ENCODE results near the gene AGAP3.

AGAP3 gene

DNA sequence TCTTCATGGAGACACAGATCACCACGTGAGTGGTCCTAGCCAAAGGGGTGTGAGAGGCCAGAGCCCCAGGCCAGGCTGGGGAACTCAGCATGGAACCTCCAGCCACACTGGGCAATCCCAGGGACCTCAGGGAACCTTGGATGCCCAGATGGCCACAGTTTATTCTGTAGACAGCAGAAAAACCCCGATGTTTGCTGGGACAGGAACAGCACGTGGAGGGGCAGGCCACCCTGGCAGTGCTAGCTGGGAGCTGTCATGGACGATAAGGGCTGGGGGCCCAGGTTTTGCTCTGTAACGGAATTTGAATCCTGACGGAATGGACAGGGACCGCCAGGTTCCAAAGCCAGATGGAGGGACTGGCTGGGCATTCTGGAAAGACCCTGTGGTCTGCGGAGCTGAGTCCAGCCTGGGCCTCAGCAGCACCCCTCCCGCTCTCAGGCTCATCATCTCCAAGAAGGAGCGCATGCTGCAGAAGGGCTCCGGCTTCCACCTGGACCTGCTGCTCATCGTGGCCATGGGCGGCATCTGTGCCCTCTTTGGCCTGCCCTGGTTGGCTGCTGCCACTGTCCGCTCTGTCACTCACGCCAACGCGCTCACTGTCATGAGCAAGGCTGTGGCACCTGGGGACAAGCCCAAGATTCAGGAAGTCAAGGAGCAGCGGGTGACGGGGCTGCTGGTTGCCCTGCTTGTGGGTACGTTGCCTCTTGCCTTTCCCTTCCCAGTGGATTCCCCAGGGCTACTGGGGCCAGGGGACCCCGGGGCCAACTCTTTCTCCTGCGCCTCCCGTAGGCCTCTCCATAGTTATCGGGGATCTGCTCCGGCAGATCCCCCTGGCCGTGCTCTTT lies 11.2 kb upstream of the AGAP3 start:
- no peak for DNase-seq

- DNase-seq: no peak
Measured at GRCh38 chr7:151075662-151075971, 10.7 kb upstream of the AGAP3 start.

- no peak for DNase-seq
Measured at GRCh38 chr7:151075978-151076426, 10.3 kb upstream of the AGAP3 start.

DNA sequence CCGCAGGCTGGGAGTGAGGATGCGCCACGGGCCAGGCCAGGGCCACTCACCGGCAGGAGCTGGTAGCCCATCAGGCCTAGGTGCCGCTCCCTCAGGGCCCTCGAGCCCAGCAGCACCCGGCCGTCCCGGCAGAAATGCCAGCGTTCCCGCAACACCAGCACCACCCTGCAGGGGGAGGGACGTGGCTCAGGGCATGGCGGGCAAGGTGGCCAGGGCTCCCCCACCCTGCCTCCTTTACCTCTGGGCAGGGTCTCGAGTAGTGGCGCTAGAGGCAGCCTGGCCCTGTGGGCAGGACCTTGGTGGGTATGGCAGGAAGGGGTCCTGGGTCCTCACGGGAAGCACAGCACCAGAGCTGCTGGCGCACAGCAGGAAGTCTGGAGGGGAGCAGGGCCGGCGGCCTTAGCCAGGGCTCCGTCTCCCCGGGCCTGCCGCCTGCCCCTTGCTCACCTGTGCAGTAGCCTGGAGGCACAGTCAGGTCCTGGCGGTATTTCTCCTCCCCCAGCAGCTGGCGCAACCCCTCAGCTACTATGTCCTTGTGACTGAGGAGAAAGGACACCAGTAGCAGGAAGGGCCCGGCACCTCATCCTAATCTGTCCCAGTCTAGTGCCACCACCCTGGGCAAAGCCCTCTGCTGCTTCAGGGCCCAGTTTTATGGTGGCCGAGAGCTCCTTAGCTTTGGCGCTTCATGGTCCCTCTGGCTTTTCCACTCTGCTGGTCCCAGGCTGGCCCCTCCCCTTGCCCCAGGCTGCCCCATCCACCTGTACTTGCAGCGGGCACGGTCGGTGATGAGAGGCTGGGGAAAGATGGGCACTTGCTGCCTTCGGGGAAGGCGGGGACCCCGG lies 9.2 kb upstream of the AGAP3 start:
- DNase-seq: peak; percentile 35

GRCh38 chr7:151077705-151078232 lies 8.5 kb upstream of the AGAP3 start:
- no peak for DNase-seq

DNA sequence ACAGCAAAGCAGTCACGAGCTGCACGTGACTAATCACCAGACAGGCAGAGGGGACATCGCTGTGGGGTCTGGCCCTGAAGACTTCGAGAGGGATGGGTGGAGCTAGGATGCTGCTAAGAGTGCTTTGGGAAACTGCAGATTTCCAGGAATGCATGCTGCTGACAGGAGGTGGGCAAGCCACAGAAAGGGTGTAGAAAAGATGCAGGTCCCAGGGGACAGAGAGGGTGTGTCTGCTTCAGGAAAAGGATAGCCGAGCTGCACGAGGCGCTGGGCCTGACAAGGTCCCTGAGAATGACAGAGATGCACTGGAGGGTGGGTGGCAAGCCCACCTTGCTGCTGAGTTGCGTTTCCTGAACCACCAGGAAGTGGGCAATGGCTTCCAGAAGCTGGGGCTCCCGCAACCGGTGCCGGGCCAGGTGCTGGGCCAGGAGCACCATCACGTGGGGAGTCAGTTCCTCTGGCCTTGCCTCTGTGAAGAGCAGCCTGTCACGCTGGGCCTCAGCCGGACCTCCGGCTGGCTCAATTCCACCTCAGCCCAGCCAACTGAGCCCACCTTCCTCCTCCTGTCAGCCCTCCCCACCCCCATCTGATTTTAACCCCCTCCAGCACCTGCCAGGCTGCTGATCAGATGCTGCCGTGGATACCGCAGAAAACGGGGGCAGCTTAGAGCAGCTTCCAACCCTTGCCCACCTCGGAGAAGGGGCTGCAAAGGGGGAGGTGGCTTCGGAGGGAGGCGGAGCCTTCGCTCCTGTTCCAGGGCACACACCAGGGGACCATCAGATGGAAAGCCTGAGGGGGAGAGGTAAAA lies 7.8 kb upstream of the AGAP3 start:
- no peak for DNase-seq

DNA sequence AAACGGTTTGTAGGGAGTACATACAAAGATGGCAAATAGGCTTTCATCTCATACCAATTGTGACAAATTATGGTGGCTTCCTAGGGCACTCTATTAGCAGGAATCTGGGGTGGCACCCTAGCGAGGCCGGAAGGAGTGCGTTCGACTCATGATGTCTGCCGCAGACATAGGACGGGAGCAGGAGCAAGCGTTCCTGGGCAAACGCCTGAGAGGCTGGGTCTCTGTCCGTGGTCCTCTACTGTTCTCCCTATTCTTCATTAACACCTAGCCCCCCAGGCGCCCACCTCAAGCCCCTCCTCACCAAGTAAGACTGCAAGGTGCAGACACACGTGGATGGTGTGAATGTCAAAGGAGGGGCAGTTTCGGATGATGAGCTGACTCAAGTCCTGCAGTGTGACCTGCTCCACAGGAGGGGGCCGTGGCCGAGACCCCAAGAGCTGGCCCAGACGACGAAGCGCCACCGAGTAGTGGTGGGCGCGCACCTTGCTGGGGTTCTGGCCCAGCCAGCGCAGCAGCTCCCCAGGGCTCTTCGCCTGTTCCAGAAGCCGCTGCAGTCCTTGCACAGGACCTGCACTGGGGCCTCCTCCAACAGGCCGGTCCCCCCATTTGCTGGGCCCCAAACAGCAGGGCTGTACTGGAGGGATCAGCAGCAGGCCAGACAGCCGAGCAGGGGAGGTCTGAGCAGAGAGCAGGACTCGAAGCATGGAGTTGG lies 6.9 kb upstream of the AGAP3 start:
- DNase-seq: no peak

GRCh38 chr7:151080067-151080521 lies 6.2 kb upstream of the AGAP3 start:
- DNase-seq: peak; percentile 22

GRCh38 chr7:151080522-151081169 lies 5.6 kb upstream of the AGAP3 start, which contains the start of gene FASTK:
Gene FASTK (minus strand): TSS chr7:151080809. CDS start chr7:151080766, 43 bp downstream.
- DNase-seq: peak; percentile 95

GRCh38 chr7:151081170-151082101 lies 4.8 kb upstream of the AGAP3 start:
- DNase-seq: no peak

DNA sequence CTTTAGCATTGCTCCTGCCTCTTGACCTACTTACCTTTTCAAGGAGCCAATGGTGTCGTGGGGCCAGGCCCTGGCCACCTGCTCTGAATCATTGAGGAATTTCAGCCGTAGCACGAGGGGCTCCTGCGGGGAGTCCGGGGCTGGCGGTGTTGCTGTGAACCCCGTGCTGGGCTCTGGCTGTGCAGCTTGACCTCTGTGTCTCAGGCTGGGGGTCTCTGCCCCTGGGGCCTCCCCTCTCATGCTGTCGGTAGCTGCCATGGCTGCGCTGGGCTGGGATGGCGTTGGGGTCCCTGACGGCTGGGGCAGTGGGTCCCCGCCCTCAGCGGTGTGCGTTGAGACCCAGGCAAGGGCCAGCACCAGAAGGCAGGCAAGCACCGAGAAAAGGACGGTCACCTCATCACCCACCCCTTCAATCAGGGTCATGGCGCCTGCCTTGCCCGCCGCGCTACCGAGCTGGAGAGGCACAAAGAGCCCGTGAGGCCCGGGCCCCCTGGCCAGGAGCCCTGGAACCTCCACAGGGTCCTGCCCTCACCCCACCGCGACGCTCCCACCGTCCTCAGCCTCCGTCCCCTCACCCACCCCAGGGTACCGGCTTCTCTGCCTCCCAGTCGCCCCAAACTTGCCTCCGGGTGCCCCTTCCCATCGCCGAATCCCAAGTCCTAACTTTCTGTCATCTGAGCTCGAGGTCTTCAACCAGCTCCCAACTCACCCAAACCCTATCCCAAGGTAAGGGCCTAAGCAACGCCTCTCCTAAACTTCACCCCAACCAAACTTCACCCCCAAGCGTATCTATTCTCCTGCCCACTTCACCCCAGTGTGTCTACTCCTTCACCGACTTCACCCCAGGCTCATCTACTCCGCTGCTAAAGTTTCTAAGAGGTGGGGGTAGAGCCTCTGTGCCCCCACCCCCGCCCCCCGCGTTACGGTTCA lies 3.9 kb upstream of the AGAP3 start:
- no peak for DNase-seq

GRCh38 chr7:151083071-151083823 lies 3.0 kb upstream of the AGAP3 start, which contains the start of gene TMUB1:
Gene TMUB1 (minus strand): TSS chr7:151083493. CDS start chr7:151082563, 930 bp downstream.
- peak; percentile 87 for DNase-seq

GRCh38 chr7:151083824-151084160 lies 2.5 kb upstream of the AGAP3 start:
- no peak for DNase-seq

DNA sequence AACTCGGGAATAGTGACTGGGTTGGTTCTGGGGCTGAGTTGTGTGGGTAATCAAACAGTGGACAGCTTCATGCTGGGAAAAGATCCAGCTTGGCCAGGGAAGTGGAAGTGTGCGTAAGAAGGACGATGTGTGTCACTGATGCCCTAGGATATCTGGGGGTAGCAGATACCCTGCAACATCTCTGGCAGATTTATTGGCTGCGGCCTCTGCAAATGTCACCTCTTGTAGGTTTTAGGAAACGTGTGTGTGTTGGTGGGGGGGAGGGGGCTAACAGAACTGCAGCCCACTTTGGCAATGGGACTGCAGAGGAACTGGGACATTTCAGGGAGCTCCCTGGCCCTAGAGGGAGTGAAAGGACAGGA lies 965 bp upstream of the AGAP3 start:
- DNase-seq: no peak

DNA sequence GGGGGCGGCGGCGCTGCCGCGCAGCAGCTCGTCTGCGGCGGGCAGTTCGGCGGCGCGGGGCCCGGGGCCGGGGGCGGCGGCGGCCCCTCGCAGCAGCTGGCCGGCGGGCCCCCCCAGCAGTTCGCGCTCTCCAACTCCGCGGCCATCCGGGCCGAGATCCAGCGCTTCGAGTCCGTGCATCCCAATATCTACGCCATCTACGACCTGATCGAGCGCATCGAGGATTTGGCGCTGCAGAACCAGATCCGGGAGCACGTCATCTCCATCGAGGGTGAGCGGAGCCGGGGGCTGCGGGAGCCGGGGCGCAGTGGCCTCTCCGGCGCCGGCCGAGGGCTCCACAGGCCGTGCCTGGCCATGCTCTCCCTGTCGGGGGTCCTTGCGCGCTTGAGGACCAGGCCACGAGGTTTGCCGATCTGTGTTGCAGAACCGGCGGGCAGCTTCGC lies 548 bp downstream of the AGAP3 start:
- peak; percentile 56 for DNase-seq

DNA sequence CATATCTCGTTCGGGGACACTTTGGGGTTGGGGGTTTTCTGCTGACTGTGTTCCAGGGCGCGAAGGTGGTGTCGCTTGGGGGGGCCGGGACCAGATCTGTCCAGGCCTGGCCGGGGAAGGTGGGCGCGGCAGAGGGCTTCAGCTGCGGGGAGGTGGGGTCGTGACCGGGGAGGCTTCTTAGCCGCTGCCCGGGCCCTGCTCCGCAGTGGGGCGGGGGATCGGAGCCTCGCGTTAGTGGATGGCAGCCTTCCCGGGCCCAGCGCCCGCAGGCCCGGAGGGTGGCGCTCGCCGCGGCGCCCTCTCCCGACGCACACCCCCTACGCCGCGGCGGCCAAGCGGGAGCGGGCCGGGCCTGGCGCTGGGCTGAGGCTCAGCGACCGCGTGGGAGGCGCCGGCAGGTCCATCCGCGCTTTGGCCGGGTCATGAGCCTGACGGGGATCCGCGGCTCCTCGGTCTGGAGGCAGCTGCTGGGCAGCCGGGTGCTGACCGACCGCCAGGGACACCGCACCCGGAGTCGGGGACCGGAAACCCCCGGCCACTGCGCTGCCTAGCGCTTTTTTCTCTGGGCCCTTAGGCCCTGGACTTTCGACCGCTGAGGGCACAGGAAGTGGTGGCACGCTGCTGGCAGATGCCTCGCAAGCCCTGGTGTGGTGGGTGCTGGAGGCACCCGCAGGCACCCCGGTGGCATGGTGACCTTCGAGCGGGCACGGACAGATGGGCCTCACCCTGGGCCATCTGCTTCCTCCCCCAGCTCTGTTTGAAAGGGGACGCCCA lies 1.2 kb downstream of the AGAP3 start:
- peak; percentile 82 for DNase-seq

DNA sequence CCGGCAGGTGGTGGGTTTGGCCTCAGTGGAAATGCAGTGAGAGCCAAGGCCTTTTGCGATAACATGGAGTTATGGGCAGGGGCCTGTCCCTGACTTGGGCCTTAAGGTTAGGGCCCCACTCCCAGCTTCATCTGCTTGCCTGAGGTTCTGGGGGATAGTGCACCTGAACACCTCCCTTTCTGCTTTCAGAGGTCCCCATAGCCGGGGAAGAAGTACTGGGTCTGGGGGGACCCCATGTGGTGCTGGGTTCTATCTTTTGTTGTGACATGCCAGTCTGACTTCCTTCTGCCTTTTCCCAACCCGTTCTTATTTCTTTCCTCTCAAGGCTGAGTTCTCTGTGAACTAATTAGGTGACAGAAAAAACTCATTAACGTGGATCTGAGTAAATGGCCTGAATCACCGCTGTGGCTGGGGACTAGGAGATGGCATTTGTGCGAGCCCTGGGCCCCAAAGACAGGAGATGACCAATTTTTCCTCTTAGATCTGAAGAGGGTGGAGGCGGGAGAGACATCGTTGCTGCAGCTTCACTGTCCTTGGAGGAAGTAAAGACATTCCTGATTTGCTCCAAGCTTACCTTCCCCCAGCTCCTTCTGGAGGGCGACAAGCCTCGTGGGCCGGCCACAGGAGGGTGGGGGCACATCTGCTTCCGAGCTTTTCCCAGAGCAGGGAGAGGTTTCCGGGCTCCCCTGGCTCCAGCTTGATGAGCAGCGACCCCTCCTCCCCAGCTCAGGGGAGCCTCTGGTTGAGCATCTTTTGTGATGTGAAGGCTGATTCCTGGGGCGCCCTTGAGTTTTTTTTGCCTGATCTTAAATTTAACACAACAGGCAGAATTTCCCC lies 2.0 kb downstream of the AGAP3 start:
- DNase-seq: peak; percentile 20
